GM23248 (cell line): ENCODE results near the gene EFCAB10.

Source experiments
- EZH2 ChIP-seq: fragments of 200-600 bp; sonication (generic); IDR thresholded peaks from 2 replicates; pipeline ENCODE4 v1.6.1; 2018; ENCODE audit warnings: antibody characterized with exemption, mild to moderate bottlenecking; ENCODE audit not compliant: insufficient read depth, poor library complexity, severe bottlenecking
- EZH2phosphoT487 ChIP-seq: fragments of 200-600 bp; sonication (generic); IDR thresholded peaks from 2 replicates; pipeline ENCODE4 v1.6.1; 2018; ENCODE audit warnings: antibody characterized with exemption, moderate library complexity, mild to moderate bottlenecking, low read depth; ENCODE audit not compliant: insufficient read depth

GRCh38 chr7:105612806-105613205 lies 31.5 kb upstream of the EFCAB10 start:
- TF ChIP-seq EZH2 (no peak), EZH2phosphoT487 (no peak)
